Heart right ventricle (tissue), 16 donors: ENCODE results near the gene TRIM56. TPM values are rescaled to one million over a fixed set of nuclear protein-coding genes. Genes with fewer than 3 reads are reported as not detected.
A peak's percentile ranks its signal among the peaks of the same experiment; 100 is the strongest.

ENCODE experiments used
- ATAC-seq, 8 donors: fragments of 200-7000 bp; cut with Tn5 transposase; one replicate each; pipeline ENCODE4 v1.9.1; 2020; ENCODE audit warnings: mild to moderate bottlenecking in 8 of 8, moderate library complexity in 8 of 8, moderate number of reproducible peaks in 1 of 8
- DNase-seq, 2 donors: peaks; one replicate each; pipeline ENCODE4 v3.0.0-alpha.2; 2020
- H3K27ac ChIP-seq, 10 donors: fragments of 200-600 bp; sonication (generic) in 2 of 10; one replicate each; pipeline versions ENCODE4 v1.5.0 to v1.8.0; 2020 to 2022; ENCODE audit warnings: mild to moderate bottlenecking in 3 of 10
- H3K27me3 ChIP-seq, 7 donors: fragments of 200-600 bp; one replicate each; pipeline ENCODE4 v1.8.0; 2021 to 2022; ENCODE audit warnings: mild to moderate bottlenecking in 2 of 7
- H3K36me3 ChIP-seq, 9 donors: fragments of 200-600 bp; sonication (generic) in 1 of 9; one replicate each; pipeline versions ENCODE4 v1.5.0 to v1.8.0; 2020 to 2022; ENCODE audit warnings: mild to moderate bottlenecking in 2 of 9
- H3K4me1 ChIP-seq, 9 donors: fragments of 200-600 bp; sonication (generic) in 1 of 9; one replicate each; pipeline versions ENCODE4 v1.5.0 to v1.8.0; 2020 to 2022; ENCODE audit warnings: mild to moderate bottlenecking in 4 of 9
- H3K4me3 ChIP-seq, 10 donors: fragments of 200-600 bp; sonication (generic) in 2 of 10; one replicate each; pipeline versions ENCODE4 v1.5.0 to v1.8.0; 2020 to 2022; ENCODE audit warnings: mild to moderate bottlenecking in 7 of 10, moderate library complexity in 2 of 10
- H3K9me3 ChIP-seq, 11 donors: fragments of 200-600 bp in 10 of 11; sonication (generic) in 2 of 11; one replicate each; pipeline versions ENCODE4 v1.5.0 to v1.8.0; 2013 to 2022; ENCODE audit warnings: mild to moderate bottlenecking in 2 of 11, control low read depth in 1 of 11, moderate library complexity in 1 of 11
- CTCF ChIP-seq, 9 donors: fragments of 200-600 bp; sonication (generic) in 2 of 9; IDR thresholded peaks; one replicate each; pipeline versions ENCODE4 v1.5.0 to v1.8.0; 2021 to 2022; ENCODE audit warnings: antibody characterized with exemption in 9 of 9, mild to moderate bottlenecking in 5 of 9, moderate library complexity in 1 of 9
- WGBS, 2 donors: extraction: QIAGEN DNeasy Blood & Tissue Kit; methylation state at CpG; one replicate each; pipeline ENCODE4 v1.1.7; 2013; ENCODE audit warnings: inconsistent platforms in 1 of 2; 5-methylcytosine and 5-hydroxymethylcytosine counted together
- intact Hi-C, 10 donors: fragments of 100-400 bp; cut with DNase I; formaldehyde crosslinking; loops; one replicate each; pipeline versions ENCODE4 v1.11.1 to v1.14.2; 2022
- polyA plus RNA-seq, 2 donors: library from polyadenylated mRNA; stranded (reverse); fragments of 200-250 nt; gene quantifications; one replicate each; pipeline ENCODE4 v1.2.3, GENCODE V29; 2013
- total RNA-seq, 10 donors: library from RNA; stranded (reverse); fragmentation: NEBNext Ultra II Directional in 3 of 10; extraction: Animal tissue kit (Norgen Biotek cat#: 25700) in 3 of 10; gene quantifications; one replicate each; pipeline versions ENCODE4 v1.2.1 to v1.2.4, GENCODE V29; 2021 to 2023
- donor health status: Arrhythmogenic right ventricular cardiomyopathy.
- donor health status: ischemic (EF 13 %, LVEDD 7.1; RV severe dilation, severe dysfunction).
- donor health status: healthy with polysubstance abuse.
- donor health status: DM: no; HTN: yes; CAD: no.
- donor health status: DM: no; HTN: no; CAD: no.
- donor health status: ischemic (EF 25% LVEDD 6.9; RV normal size, moderate dysfunction).
- donor health status: ischemic (EF 25% LVEDD 5.7; RV mildly dilated, moderate dysfunction).
- donor health status: healthy.
- donor health status: DM: yes; HTN: yes; CAD: no.
- donor health status: Ischemic cardiomyopathy.
- donor health status: ischemic (EF 35%, LVEDD 5.7; RV mildly dilated, moderate dysfunction).
- donor health status: nonischemic (EF 11% LVEDD 7.7; RV severe dilation, severe dysfunction).
- donor health status: DM: yes; HTN: yes; CAD: no.
- donor health status: PGD.
- donor health status: ischemic (EF 29% LVEDD 5.4; RV normal size, mild dysfunction).
- donor health status: nonischemic (EF 23%, LVEDD 6.1; RV moderate dilation, normal function).

Gene TRIM56
- total and polyA plus RNA-seq, 12 donors, result 5.8 to 28.4 (median 15.5) TPM

- peaks cover 0 to 2% (median 0%) of the 10 kb centered on the region in 7 donors for H3K27me3 ChIP-seq
- no peak overlapping the region for H3K4me3 ChIP-seq
- H3K9me3 ChIP-seq, result no peaks in the 10 kb centered on the region
- intact Hi-C loops, result loop anchor here in 6 of 10 donors (5.0 kb wide), 3 partner anchors 60 to 185 kb away; partner anchors contain the start of gene ACHE (in 4 of the 6)
- DNase-seq (peak; percentile 66 to 70), ATAC-seq (peak; percentile 75 to 90 (median 86))
- H3K4me1 ChIP-seq, result peaks cover 0 to 5% (median 0%) of the 10 kb centered on the region in 9 donors
- H3K27ac ChIP-seq, result no peak overlapping the region
- 20 to 21% methylated on average over 13 of the region's 13 CpGs for WGBS, 2 donors
- TF ChIP-seq CTCF (IDR thresholded peaks at IDR 0.05), result peak; percentile 73 to 86 (median 83)
- no peaks in the 10 kb centered on the region for H3K36me3 ChIP-seq
These were observed 7.8 kb upstream of the TRIM56 start for GRCh38 chr7:101077303-101078086.

GRCh38 chr7:101081432-101081831, 3.8 kb upstream of the TRIM56 start:
- Histone ChIP-seq H3K4me3 (no peak overlapping the region), H3K36me3 (no peaks in the 10 kb centered on the region), H3K9me3 (no peaks in the 10 kb centered on the region), H3K27ac (no peak overlapping the region), H3K4me1 (peaks cover 0 to 18% (median 13%) of the 10 kb centered on the region in 9 donors), H3K27me3 (no peaks in the 10 kb centered on the region)
- no peak for TF ChIP-seq CTCF (IDR thresholded peaks at IDR 0.05)
- intact Hi-C loops, result no loop called here
- 69 to 74% methylated on average over 1 of the region's 1 CpG for WGBS, 2 donors
- ATAC-seq, result no peak
- DNase-seq, result no peak

DNA sequence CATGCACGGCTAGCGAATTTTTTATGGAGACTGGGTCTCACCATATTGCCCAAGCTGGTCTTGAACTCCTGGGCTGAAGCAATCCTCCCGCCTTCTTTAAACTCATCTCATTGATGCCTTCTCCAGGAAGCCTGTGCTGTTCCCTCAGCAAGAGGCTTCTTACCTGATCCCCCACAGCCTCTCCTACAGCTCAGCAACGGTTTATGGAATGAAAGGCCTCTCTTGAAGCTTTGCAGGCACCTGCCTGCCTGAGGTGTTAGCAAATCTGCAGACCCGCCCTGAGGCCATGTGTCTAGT, 468 bp upstream of the TRIM56 start:
- peaks cover 0 to 48% (median 33%) of the 10 kb centered on the region in 9 donors for H3K4me1 ChIP-seq
- intact Hi-C loops, result loop anchor here in 2 of 10 donors (1.0 to 5.0 kb wide), 2 partner anchors 42 to 53 kb away; partner anchors contain the start of gene SERPINE1 (in 1 of the 2)

More for the DNA sequence above, 468 bp upstream of the TRIM56 start:
- Histone ChIP-seq H3K27me3 (no peaks in the 10 kb centered on the region), H3K36me3 (peaks cover 0 to 34% (median 22%) of the 10 kb centered on the region in 9 donors), H3K9me3 (no peaks in the 10 kb centered on the region), H3K4me3 (peak overlapping the region; percentile 63 to 91 (median 76)), H3K27ac (peak overlapping the region; percentile 91 to 98 (median 94))
- 63 to 66% methylated on average over 5 of the region's 5 CpGs for WGBS, 2 donors
- no peak for TF ChIP-seq CTCF (IDR thresholded peaks at IDR 0.05)
- ATAC-seq (peak in 1 of 8 donors; percentile 4), DNase-seq (no peak)
